ENCODE measurements around the gene RALY. TPM values are rescaled to one million over a fixed set of nuclear protein-coding genes. Genes with fewer than 3 reads are reported as not detected.

The RALY gene
- total RNA-seq, 1 donor from 2014 or later, result 78.5 TPM

- H3K27me3 ChIP-seq, result no peaks in the 10 kb centered on the region
- TF ChIP-seq CTCF (IDR thresholded peaks at IDR 0.05), result no peak
- intact Hi-C loops (cut with DNase I), result no loop called here
- H3K27ac ChIP-seq, result no peak overlapping the region
- H3K4me3 ChIP-seq, result no peak overlapping the region
- H3K4me1 ChIP-seq, result peaks cover 4 to 18% of the 10 kb centered on the region in 2 donors
- no peaks in the 10 kb centered on the region for H3K36me3 ChIP-seq
- DNase-seq (ENCODE audit: low spot score in 2 of 2), result no peak
- H3K9me3 ChIP-seq, result no peaks in the 10 kb centered on the region
Observed at GRCh38 chr20:34004790-34005457, 11.2 kb downstream of the RALY start.

GRCh38 chr20:34006619-34007018 is 12.9 kb downstream of the RALY start:
- intact Hi-C loops (cut with DNase I), result no loop called here
- no peak for TF ChIP-seq CTCF (IDR thresholded peaks at IDR 0.05)
- Histone ChIP-seq H3K27ac (no peak overlapping the region), H3K27me3 (no peaks in the 10 kb centered on the region), H3K4me3 (no peak overlapping the region), H3K9me3 (no peaks in the 10 kb centered on the region), H3K36me3 (no peaks in the 10 kb centered on the region), H3K4me1 (peaks cover 4 to 17% of the 10 kb centered on the region in 2 donors)
- no peak for DNase-seq (ENCODE audit: low spot score in 2 of 2)

GRCh38 chr20:34008477-34008876 is 14.8 kb downstream of the RALY start:
- no peaks in the 10 kb centered on the region for H3K9me3 ChIP-seq
- intact Hi-C loops (cut with DNase I), result no loop called here
- H3K36me3 ChIP-seq, result no peaks in the 10 kb centered on the region
- H3K27me3 ChIP-seq, result no peaks in the 10 kb centered on the region
- no peak for DNase-seq (ENCODE audit: low spot score in 2 of 2)
- no peak overlapping the region for H3K27ac ChIP-seq
- TF ChIP-seq CTCF (IDR thresholded peaks at IDR 0.05), result no peak
- H3K4me3 ChIP-seq, result no peak overlapping the region
- H3K4me1 ChIP-seq, result peaks cover 4 to 25% of the 10 kb centered on the region in 2 donors

GRCh38 chr20:34010405-34010931 is 16.8 kb downstream of the RALY start:
- DNase-seq (ENCODE audit: low spot score in 2 of 2), result no peak
- no peaks in the 10 kb centered on the region for H3K27me3 ChIP-seq
- no peak overlapping the region for H3K4me3 ChIP-seq
- H3K36me3 ChIP-seq, result no peaks in the 10 kb centered on the region
- H3K9me3 ChIP-seq, result no peaks in the 10 kb centered on the region
- intact Hi-C loops (cut with DNase I), result no loop called here
- no peak for TF ChIP-seq CTCF (IDR thresholded peaks at IDR 0.05)
- peaks cover 4 to 43% of the 10 kb centered on the region in 2 donors for H3K4me1 ChIP-seq
- H3K27ac ChIP-seq, result no peak overlapping the region

- intact Hi-C loops (cut with DNase I), result no loop called here
- Histone ChIP-seq H3K4me3 (no peak overlapping the region), H3K27me3 (no peaks in the 10 kb centered on the region), H3K9me3 (no peaks in the 10 kb centered on the region), H3K27ac (no peak overlapping the region), H3K4me1 (peaks cover 4 to 50% of the 10 kb centered on the region in 2 donors), H3K36me3 (no peaks in the 10 kb centered on the region)
- DNase-seq (ENCODE audit: low spot score in 2 of 2), result no peak
- no peak for TF ChIP-seq CTCF (IDR thresholded peaks at IDR 0.05)
Observed at GRCh38 chr20:34011275-34011674, 17.6 kb downstream of the RALY start.
